ENCODE measurements around the gene CXCR2.
"Not testable (repeated sequence)": the region's sequence is repeated elsewhere in the genome, so short reads cannot be mapped to it uniquely, and the experiment has no call there.

Gene CXCR2

DNA sequence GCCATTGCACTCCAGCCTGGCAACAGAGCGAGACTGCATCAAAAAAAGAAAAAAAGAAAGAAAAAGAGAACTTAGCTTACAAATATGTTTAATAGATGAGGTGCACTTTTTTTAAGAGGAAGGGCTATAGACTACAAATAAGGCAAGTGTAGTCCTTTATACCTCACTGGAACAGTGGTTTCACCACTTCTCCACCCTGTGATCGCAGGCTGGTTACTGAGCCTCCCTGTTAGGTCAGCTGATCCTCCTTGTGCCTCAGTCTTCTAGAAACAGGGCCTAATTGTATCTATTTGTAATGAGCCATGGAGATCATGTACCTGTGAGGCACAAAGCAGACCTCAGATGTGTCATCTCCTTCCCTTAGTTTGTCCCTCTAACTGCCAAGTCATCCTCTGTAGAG, 4.5 kb downstream of the CXCR2 start:
- no peak for DNase-seq (ENCODE audit: low read depth)

- no peak for DNase-seq (ENCODE audit: low read depth)
Observed at GRCh38 chr2:218130822-218131221, 5.0 kb downstream of the CXCR2 start.

DNA sequence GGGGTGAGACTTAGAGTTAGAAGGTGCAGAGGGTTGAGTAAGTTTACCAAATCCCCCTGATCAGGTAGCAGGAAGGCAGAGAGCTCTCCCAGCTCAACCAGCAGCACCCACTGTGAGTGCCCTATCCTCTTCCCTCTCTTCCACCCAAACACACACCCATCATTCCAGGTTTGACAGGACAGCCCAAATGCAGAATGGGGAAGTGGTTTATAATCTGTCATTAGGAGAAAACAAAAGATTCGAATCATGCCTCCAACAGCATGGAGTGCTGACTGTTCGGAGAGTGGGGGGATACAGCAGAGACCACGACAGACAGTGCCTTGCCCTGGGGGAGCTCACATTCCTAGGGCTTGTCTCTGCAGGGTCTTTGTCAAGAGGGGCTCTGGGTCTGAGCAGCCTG, 11.7 kb downstream of the CXCR2 start:
- DNase-seq (ENCODE audit: low read depth), result no peak

DNA sequence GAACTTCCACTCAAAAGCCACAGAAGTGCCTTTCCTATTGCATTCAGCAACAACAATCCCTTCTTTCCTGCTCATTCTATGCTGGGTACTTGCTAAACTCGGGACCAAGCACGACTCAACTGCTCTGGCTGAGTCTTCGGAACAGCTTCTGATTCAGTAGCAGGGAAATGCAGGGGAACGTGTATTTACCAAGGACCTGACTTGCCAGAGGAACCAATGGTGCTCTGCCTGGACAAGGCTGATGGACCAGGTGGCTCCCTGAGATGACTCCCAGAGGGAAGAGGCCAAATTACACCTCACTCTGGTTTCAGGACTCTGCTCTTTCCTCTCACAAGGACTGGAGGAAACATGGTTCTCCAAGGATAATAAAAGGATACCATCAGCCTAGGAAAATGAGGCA, 12.2 kb downstream of the CXCR2 start:
- no peak for DNase-seq (ENCODE audit: low read depth)

- no peak for DNase-seq (ENCODE audit: low read depth)
Observed at GRCh38 chr2:218145124-218145523, 19.3 kb downstream of the CXCR2 start.

GRCh38 chr2:218146056-218146455, 20.2 kb downstream of the CXCR2 start:
- no peak for DNase-seq (ENCODE audit: low read depth)

- no peak for DNase-seq (ENCODE audit: low read depth)
Observed at GRCh38 chr2:218149098-218149497, 23.3 kb downstream of the CXCR2 start.

GRCh38 chr2:218149848-218150440, 24.1 kb downstream of the CXCR2 start:
- DNase-seq (ENCODE audit: low read depth), result no peak

DNA sequence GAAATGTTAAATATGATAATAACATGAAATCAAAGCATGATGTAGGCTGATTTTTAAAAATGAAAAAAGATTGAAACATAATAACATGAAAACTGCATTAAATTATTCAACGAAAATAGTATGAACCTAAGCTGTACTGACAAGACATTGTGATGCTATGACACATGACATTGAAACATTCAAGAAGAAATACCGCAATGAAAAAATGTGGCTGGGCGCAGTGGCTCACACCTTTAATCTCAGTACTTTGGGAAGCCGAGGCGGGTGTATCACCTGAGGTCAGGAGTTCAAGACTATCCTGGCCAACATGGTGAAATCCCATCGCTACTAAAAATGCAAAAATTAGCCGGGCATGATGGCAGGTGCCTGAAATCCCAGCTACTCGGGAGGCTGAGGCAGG, 26.3 kb downstream of the CXCR2 start:
- DNase-seq (ENCODE audit: low read depth), result no peak

- no peak for DNase-seq (ENCODE audit: low read depth)
Observed at GRCh38 chr2:218152777-218153176, 26.9 kb downstream of the CXCR2 start.

DNA sequence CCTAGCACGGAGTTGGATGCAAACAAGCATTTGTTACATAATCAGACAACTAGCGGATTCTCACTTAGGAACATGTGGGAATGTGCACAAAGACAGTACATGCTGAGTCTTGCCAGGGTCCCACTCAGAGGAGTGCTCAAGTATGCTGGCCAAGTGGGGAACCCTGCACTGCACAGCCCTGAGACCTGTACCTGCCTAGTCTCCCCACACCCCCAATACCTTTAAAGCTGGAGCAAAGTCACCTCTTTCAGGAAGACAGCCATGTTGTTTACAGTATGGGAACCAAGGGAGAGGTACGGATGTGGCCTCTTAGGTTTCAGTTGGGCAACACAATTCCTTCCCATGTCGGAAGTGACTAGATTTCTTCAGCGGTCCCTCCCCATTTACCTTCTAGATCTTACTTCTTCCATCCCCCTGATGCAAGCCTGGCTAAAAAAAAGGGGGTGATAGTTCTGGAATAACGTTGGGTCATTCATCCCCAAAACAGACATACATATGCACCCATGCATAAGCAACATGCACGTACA, 30.2 kb downstream of the CXCR2 start:
- no peak for DNase-seq (ENCODE audit: low read depth)

- DNase-seq (ENCODE audit: low read depth), result no peak
Observed at GRCh38 chr2:218161644-218162043, 35.8 kb downstream of the CXCR2 start.

GRCh38 chr2:218162814-218163213, 37.0 kb downstream of the CXCR2 start:
- no peak for DNase-seq (ENCODE audit: low read depth)

DNA sequence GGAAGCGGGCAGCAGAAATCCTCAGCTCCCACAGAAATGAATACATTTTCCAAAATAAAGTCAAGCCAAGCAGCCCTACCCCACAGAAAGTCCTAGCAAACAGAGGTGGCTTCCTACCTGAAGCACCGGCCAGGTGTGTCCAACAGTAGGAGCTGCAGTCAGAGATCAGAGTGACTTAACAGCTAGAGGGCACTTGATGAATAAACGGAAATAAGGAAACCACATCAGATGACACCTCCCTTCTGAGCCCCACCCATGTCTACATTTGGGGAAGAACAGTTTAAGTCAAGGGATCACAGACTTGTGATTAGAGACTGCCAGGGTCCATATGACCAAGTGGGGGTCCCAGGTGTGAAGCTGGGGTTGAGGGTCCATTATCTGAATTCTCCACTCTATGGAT, 41.0 kb downstream of the CXCR2 start, which contains the start of gene CXCR1:
CXCR1 (minus strand) TSS at position 172 of the 400 bp plus-strand sequence. CDS start 1,751 bp downstream, outside the sequence.
- no peak for DNase-seq (ENCODE audit: low read depth)

GRCh38 chr2:218168016-218168415, 42.2 kb downstream of the CXCR2 start:
- DNase-seq (ENCODE audit: low read depth), result no peak

DNA sequence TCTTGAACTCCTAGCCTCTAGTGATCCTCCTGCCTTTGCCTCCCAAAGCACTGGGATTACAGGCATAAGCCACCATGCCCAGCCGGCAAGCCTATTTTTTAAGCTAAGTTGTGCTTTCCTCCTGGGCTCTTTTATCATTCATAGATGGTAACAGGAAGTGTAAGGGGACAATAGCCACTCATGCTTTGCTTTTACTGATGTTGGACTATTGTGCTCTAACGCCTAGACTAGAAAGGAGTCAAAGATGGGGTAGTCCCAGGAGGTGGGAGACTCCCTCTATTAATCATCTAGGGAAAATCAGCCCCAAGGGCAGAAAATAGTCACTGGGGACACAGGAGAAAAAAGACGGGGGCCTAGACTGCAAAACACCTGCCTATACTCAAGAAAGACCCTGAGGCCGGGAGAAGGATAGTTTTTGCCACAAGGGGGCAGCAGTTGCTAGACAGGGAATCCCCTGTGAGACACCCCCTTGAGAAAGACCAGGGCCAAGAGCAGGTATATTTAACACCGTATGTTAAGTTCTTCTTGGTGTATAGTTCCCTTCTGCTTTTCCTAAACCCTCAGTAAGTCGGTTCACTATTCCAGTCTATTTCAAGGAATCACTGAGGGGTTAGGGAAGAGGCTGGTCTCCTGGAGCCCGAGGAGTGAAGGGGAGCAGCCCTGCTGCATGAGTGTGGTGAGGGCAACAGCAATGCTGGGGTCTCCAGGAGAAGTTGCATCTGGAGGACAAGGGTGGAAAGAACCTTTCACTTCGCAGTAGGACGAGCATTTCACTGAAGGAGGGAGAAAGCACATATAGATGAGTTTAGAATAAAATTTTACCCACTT, 43.0 kb downstream of the CXCR2 start:
- peak; percentile 8 for DNase-seq (ENCODE audit: low read depth)

- DNase-seq (ENCODE audit: low read depth), result peak; percentile 3
Observed at GRCh38 chr2:218169757-218170546, 44.1 kb downstream of the CXCR2 start.

GRCh38 chr2:218171744-218172143, 45.9 kb downstream of the CXCR2 start:
- DNase-seq (ENCODE audit: low read depth), result not testable (repeated sequence)

DNA sequence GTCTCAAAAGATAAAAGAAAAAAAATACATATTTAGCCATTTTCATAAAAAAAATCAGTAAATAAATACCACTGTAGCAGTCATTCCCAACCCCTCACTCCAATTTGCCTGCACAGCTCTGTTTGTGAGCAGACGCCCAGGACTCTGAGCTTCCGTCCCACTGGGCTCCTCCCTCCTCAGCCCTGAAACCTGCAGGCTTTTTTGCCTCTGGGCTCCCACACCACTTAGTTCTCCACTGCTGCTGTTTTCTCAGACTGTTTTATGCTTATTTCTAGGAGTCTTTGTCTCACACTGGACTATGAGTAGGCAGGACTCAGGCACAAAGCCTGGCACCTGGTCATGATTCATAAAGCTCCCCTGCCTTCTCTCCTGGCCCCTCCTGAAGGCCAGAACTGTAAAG, 47.0 kb downstream of the CXCR2 start:
- DNase-seq (ENCODE audit: low read depth), result no peak

GRCh38 chr2:218179782-218180181, 54.0 kb downstream of the CXCR2 start:
- DNase-seq (ENCODE audit: low read depth), result no peak

DNA sequence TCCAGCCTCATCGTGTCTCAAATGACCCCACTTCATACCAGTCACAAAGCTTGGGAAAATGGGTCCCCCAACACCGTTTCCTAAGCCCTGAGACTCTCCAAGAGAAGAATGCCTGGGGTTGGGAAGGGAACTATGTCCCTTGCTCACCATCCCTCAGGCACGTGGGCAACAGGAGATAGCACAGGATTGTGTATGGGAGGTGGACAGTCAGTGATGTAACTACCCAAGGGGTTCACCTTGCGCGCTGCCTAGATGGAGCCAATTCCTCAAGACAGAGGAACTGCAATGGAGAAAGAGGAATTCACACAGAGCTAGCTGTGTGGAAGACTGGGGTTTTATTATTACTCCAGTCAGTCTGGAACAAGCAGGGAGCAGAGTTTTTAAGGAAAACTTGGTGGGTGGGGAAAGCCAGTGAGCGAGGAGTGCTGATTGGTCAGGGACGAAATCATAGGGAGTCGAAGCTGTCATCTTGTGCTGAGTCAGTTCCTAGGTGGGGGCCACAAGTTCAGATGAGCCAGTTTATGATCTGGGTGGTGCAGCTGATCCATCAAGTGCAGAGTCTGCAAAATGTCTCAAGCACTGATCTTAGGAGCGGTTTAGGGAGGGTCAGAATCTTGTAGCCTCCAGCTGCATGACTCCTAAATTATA, 54.8 kb downstream of the CXCR2 start:
- no peak for DNase-seq (ENCODE audit: low read depth)

DNA sequence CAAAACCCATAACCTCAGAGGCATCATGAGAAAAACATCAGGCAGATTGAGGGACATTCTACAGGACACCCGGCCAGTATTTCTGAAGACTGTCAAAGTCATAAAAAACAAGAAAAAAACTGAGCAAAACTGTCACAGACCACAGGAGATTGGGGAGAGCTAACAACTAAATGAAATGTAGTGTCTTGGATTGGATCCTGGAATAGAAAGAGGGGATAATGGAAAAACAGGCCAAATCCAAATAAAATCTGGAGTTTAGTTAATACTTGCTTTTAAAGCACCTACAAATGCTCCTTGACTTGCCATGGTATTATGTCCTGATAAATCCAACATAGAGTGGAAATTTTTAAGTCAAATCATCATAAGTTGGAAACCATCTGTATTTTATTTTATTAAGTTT, 58.5 kb downstream of the CXCR2 start:
- DNase-seq (ENCODE audit: low read depth), result no peak
